Measurements from ENCODE around the gene MOAP1.
"Not testable (repeated sequence)": the region's sequence is repeated elsewhere in the genome, so short reads cannot be mapped to it uniquely, and the experiment has no call there.

MOAP1 gene

GRCh38 chr14:93183596-93184317 lies 940 bp downstream of the MOAP1 start:
- DNase-seq, result no peak

- no peak for DNase-seq
Measured at GRCh38 chr14:93175492-93175891, 9.2 kb downstream of the MOAP1 start.

- DNase-seq, result not testable (repeated sequence)
Measured at GRCh38 chr14:93174731-93175130, 10.0 kb downstream of the MOAP1 start.

GRCh38 chr14:93173943-93174395 lies 10.7 kb downstream of the MOAP1 start:
- no peak for DNase-seq

- DNase-seq, result no peak
Measured at GRCh38 chr14:93171376-93171775, 13.3 kb downstream of the MOAP1 start.

- DNase-seq, result not testable (repeated sequence)
Measured at GRCh38 chr14:93170141-93170540, 14.6 kb downstream of the MOAP1 start.

GRCh38 chr14:93169619-93170018 lies 15.1 kb downstream of the MOAP1 start:
- not testable (repeated sequence) for DNase-seq

- not testable (repeated sequence) for DNase-seq
Measured at GRCh38 chr14:93168610-93169009, 16.1 kb downstream of the MOAP1 start.

GRCh38 chr14:93165271-93166265 lies 19.1 kb downstream of the MOAP1 start:
- DNase-seq, result not testable (repeated sequence)

GRCh38 chr14:93163564-93163963 lies 21.1 kb downstream of the MOAP1 start:
- DNase-seq, result no peak

- no peak for DNase-seq
Measured at GRCh38 chr14:93161411-93161940, 23.2 kb downstream of the MOAP1 start.

GRCh38 chr14:93160353-93160801 lies 24.3 kb downstream of the MOAP1 start:
- DNase-seq, result no peak

- DNase-seq, result not testable (repeated sequence)
Measured at GRCh38 chr14:93159625-93160352, 24.9 kb downstream of the MOAP1 start.

GRCh38 chr14:93158349-93158748 lies 26.3 kb downstream of the MOAP1 start:
- not testable (repeated sequence) for DNase-seq

- no peak for DNase-seq
Measured at GRCh38 chr14:93156693-93157369, 27.9 kb downstream of the MOAP1 start.

GRCh38 chr14:93155667-93156066 lies 29.0 kb downstream of the MOAP1 start:
- DNase-seq, result no peak

GRCh38 chr14:93153121-93153520 lies 31.6 kb downstream of the MOAP1 start:
- DNase-seq, result no peak

- DNase-seq, result no peak
Measured at GRCh38 chr14:93150227-93151208, 34.2 kb downstream of the MOAP1 start.

- no peak for DNase-seq
Measured at GRCh38 chr14:93148979-93149378, 35.7 kb downstream of the MOAP1 start.

GRCh38 chr14:93146119-93146518 lies 38.6 kb downstream of the MOAP1 start:
- DNase-seq, result no peak

All from activated T-cell treated with anti-CD3 and anti-CD28 coated beads, Interleukin-2, amount 50 U/mL, for 1 hour (primary cell).